ENCODE measurements around the gene RECQL.

The RECQL gene

GRCh38 chr12:21523148-21523547 is 21.7 kb upstream of the RECQL start:
- DNase-seq = no peak
- Mint-ChIP-seq H3K4me1 (peaks cover 4% of the 10 kb centered on the region), H3K27me3 (peaks cover 30% of the 10 kb centered on the region), H3K9me3 (no peaks in the 10 kb centered on the region), H3K36me3 (peaks cover 8% of the 10 kb centered on the region), H3K27ac (no peak overlapping the region), H3K4me3 (no peak overlapping the region)
- CTCF ChIA-PET = no interaction called here

- Mint-ChIP-seq H3K4me1 (no peaks in the 10 kb centered on the region), H3K4me3 (no peak overlapping the region), H3K36me3 (peaks cover 14% of the 10 kb centered on the region), H3K27me3 (peaks cover 13% of the 10 kb centered on the region), H3K27ac (no peak overlapping the region), H3K9me3 (no peaks in the 10 kb centered on the region)
- DNase-seq = no peak
- CTCF ChIA-PET = no interaction called here
Measured at GRCh38 chr12:21521541-21521940, 20.1 kb upstream of the RECQL start.

GRCh38 chr12:21518451-21518850 is 17.0 kb upstream of the RECQL start:
- DNase-seq = no peak
- Mint-ChIP-seq H3K4me1 (no peaks in the 10 kb centered on the region), H3K4me3 (no peak overlapping the region), H3K9me3 (no peaks in the 10 kb centered on the region), H3K27ac (no peak overlapping the region), H3K36me3 (peaks cover 33% of the 10 kb centered on the region), H3K27me3 (no peaks in the 10 kb centered on the region)
- CTCF ChIA-PET = no interaction called here

DNA sequence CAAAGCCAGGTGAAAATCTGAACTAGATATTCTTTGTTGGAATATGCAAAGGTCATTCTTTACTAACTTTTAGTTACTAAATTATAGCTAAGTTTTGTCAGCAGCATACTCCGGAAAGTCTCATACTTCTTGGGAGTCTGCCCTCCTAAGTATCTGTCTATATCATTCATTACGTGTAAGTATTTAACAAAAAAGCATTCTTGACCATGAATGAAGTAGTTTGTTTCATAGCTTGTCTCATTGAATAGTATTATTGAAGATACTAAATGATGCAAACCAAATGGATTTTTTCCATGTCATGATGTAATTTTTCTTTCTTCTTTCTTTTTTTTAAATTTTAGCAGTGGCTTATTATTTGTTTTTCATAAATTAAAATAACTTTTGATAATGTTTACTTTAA is 14.8 kb upstream of the RECQL start:
- Mint-ChIP-seq H3K9me3 (no peaks in the 10 kb centered on the region), H3K36me3 (peaks cover 51% of the 10 kb centered on the region), H3K4me3 (no peak overlapping the region), H3K27me3 (no peaks in the 10 kb centered on the region), H3K27ac (no peak overlapping the region), H3K4me1 (peaks cover 2% of the 10 kb centered on the region)
- CTCF ChIA-PET = interaction anchor here (1.7 kb wide), 1 partner anchor 15 kb away, joined by 3 read pairs; the partner anchor contains the start of genes GOLT1B and RECQL
- no peak for DNase-seq

GRCh38 chr12:21509768-21510167 is 8.3 kb upstream of the RECQL start:
- H3K4me1 Mint-ChIP-seq = peaks cover 39% of the 10 kb centered on the region

GRCh38 chr12:21507849-21508248 is 6.4 kb upstream of the RECQL start:
- Mint-ChIP-seq H3K36me3 (peaks cover 45% of the 10 kb centered on the region), H3K4me3 (no peak overlapping the region), H3K27ac (no peak overlapping the region), H3K9me3 (no peaks in the 10 kb centered on the region), H3K27me3 (no peaks in the 10 kb centered on the region), H3K4me1 (peaks cover 58% of the 10 kb centered on the region)
- DNase-seq = no peak
- CTCF ChIA-PET = no interaction called here

More at GRCh38 chr12:21509768-21510167, 8.3 kb upstream of the RECQL start:
- no peaks in the 10 kb centered on the region for H3K9me3 Mint-ChIP-seq
- H3K27ac Mint-ChIP-seq = peak overlapping the region; percentile 92
- peak overlapping the region; percentile 63 for H3K4me3 Mint-ChIP-seq
- CTCF ChIA-PET = interaction anchor here (0.6 to 0.7 kb wide), 2 partner anchors 23 to 554 kb away, joined by 3 read pairs; no protein-coding TSS in a partner anchor
- peak; percentile 57 for DNase-seq
- H3K27me3 Mint-ChIP-seq = no peaks in the 10 kb centered on the region
- H3K36me3 Mint-ChIP-seq = peaks cover 56% of the 10 kb centered on the region

DNA sequence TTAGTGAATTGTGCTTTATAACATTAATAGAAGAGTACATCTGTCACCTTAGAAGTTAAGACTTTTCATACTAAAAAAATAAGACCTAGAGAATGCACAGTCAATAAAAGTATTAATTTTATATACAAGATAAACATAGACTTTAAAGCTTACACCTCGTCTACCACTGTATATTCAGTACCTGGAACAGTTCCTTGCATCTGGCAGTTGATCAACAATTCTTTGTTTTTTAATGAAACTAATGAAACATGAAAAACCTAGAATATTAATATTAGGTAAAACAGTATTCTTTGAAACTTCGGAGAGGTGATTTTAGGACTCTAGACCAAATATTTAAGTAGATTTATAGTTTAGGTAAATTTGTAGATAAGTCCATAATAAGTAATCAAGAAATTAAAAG is 4.5 kb upstream of the RECQL start:
- Mint-ChIP-seq H3K9me3 (no peaks in the 10 kb centered on the region), H3K4me3 (no peak overlapping the region), H3K27ac (no peak overlapping the region), H3K27me3 (no peaks in the 10 kb centered on the region), H3K4me1 (peaks cover 61% of the 10 kb centered on the region), H3K36me3 (peaks cover 31% of the 10 kb centered on the region)
- CTCF ChIA-PET = no interaction called here
- DNase-seq = no peak

GRCh38 chr12:21502872-21503271 is 1.4 kb upstream of the RECQL start:
- Mint-ChIP-seq H3K9me3 (no peaks in the 10 kb centered on the region), H3K4me1 (peaks cover 35% of the 10 kb centered on the region), H3K27me3 (no peaks in the 10 kb centered on the region), H3K36me3 (peaks cover 23% of the 10 kb centered on the region), H3K27ac (no peak overlapping the region), H3K4me3 (no peak overlapping the region)
- CTCF ChIA-PET = no interaction called here
- no peak for DNase-seq

- CTCF ChIA-PET = no interaction called here
Measured at GRCh38 chr12:21502164-21502496, 695 bp upstream of the RECQL start.

GRCh38 chr12:21500786-21501257 is 613 bp downstream of the RECQL start:
- no peaks in the 10 kb centered on the region for H3K27me3 Mint-ChIP-seq
- H3K9me3 Mint-ChIP-seq = no peaks in the 10 kb centered on the region
- H3K4me3 Mint-ChIP-seq = no peak overlapping the region
- no peak overlapping the region for H3K27ac Mint-ChIP-seq
- CTCF ChIA-PET = interaction anchor here (1.3 kb wide), 1 partner anchor 15 kb away, joined by 3 read pairs; no protein-coding TSS in a partner anchor
- no peak for DNase-seq
- peaks cover 38% of the 10 kb centered on the region for H3K4me1 Mint-ChIP-seq
- H3K36me3 Mint-ChIP-seq = peaks cover 34% of the 10 kb centered on the region

More at GRCh38 chr12:21502164-21502496, 695 bp upstream of the RECQL start:
- peaks cover 25% of the 10 kb centered on the region for H3K36me3 Mint-ChIP-seq
- no peaks in the 10 kb centered on the region for H3K27me3 Mint-ChIP-seq
- H3K27ac Mint-ChIP-seq = no peak overlapping the region
- no peaks in the 10 kb centered on the region for H3K9me3 Mint-ChIP-seq
- no peak overlapping the region for H3K4me3 Mint-ChIP-seq
- peak; percentile 54 for DNase-seq
- peaks cover 40% of the 10 kb centered on the region for H3K4me1 Mint-ChIP-seq

GRCh38 chr12:21499765-21500164 is 1.7 kb downstream of the RECQL start:
- no peak overlapping the region for H3K27ac Mint-ChIP-seq
- peaks cover 31% of the 10 kb centered on the region for H3K4me1 Mint-ChIP-seq
- H3K4me3 Mint-ChIP-seq = peak overlapping the region; percentile 7
- H3K9me3 Mint-ChIP-seq = no peaks in the 10 kb centered on the region
- DNase-seq = no peak
- H3K36me3 Mint-ChIP-seq = peaks cover 43% of the 10 kb centered on the region
- CTCF ChIA-PET = no interaction called here
- no peaks in the 10 kb centered on the region for H3K27me3 Mint-ChIP-seq

GRCh38 chr12:21485998-21486397 is 15.4 kb downstream of the RECQL start:
- Mint-ChIP-seq H3K27ac (no peak overlapping the region), H3K27me3 (no peaks in the 10 kb centered on the region), H3K36me3 (peaks cover 37% of the 10 kb centered on the region), H3K4me3 (no peak overlapping the region), H3K9me3 (no peaks in the 10 kb centered on the region), H3K4me1 (no peaks in the 10 kb centered on the region)
- CTCF ChIA-PET = interaction anchor here (0.8 kb wide), 1 partner anchor 101 kb away, joined by 3 read pairs; no protein-coding TSS in a partner anchor
- no peak for DNase-seq

GRCh38 chr12:21483531-21483930 is 17.9 kb downstream of the RECQL start:
- Mint-ChIP-seq H3K27ac (no peak overlapping the region), H3K27me3 (no peaks in the 10 kb centered on the region), H3K9me3 (no peaks in the 10 kb centered on the region), H3K36me3 (peaks cover 22% of the 10 kb centered on the region), H3K4me3 (no peak overlapping the region), H3K4me1 (no peaks in the 10 kb centered on the region)
- DNase-seq = no peak
- CTCF ChIA-PET = no interaction called here

GRCh38 chr12:21478756-21479455 is 22.5 kb downstream of the RECQL start:
- H3K4me3 Mint-ChIP-seq = no peak overlapping the region
- CTCF ChIA-PET = interaction anchor here (0.6 to 2.1 kb wide), 2 partner anchors 10 to 201 kb away, joined by 3 to 5 read pairs; no protein-coding TSS in a partner anchor

GRCh38 chr12:21476949-21477348 is 24.5 kb downstream of the RECQL start:
- CTCF ChIA-PET = no interaction called here
- H3K27ac Mint-ChIP-seq = no peak overlapping the region
- H3K9me3 Mint-ChIP-seq = no peaks in the 10 kb centered on the region
- H3K4me3 Mint-ChIP-seq = no peak overlapping the region
- H3K4me1 Mint-ChIP-seq = peaks cover 3% of the 10 kb centered on the region
- H3K36me3 Mint-ChIP-seq = peaks cover 34% of the 10 kb centered on the region
- no peak for DNase-seq
- H3K27me3 Mint-ChIP-seq = no peaks in the 10 kb centered on the region

More at GRCh38 chr12:21478756-21479455, 22.5 kb downstream of the RECQL start:
- Mint-ChIP-seq H3K27ac (no peak overlapping the region), H3K9me3 (no peaks in the 10 kb centered on the region), H3K36me3 (peaks cover 20% of the 10 kb centered on the region), H3K4me1 (peaks cover 3% of the 10 kb centered on the region), H3K27me3 (no peaks in the 10 kb centered on the region)
- DNase-seq = no peak
